ENCODE results near the gene PLAAT5. TPM values are rescaled to one million over a fixed set of nuclear protein-coding genes. Genes with fewer than 3 reads are reported as not detected.

The PLAAT5 gene
- total RNA-seq, 4 donors from 2014 or later, result 6.7 to 15.3 (median 10.1) TPM

- Histone ChIP-seq H3K27ac (no peak overlapping the region), H3K4me3 (no peak overlapping the region), H3K27me3 (no peaks in the 10 kb centered on the region), H3K9me3 (no peaks in the 10 kb centered on the region), H3K4me1 (no peaks in the 10 kb centered on the region), H3K36me3 (no peaks in the 10 kb centered on the region)
- DNase-seq (ENCODE audit: low spot score in 2 of 2), result no peak
- TF ChIP-seq POLR2A (IDR thresholded peaks at IDR 0.05) (no peak), CTCF (IDR thresholded peaks at IDR 0.05) (no peak), EP300 (IDR thresholded peaks at IDR 0.05) (no peak)
- WGBS, 2 donors, result 70% methylated on average over 1 of the region's 2 CpGs; no CpG with 5 or more reads in 1 of the 2 donors
Observed at GRCh38 chr11:63427971-63428508, 62.9 kb downstream of the PLAAT5 start.

GRCh38 chr11:63417174-63417852 lies 73.7 kb downstream of the PLAAT5 start:
- no peak overlapping the region for H3K27ac ChIP-seq
- no peaks in the 10 kb centered on the region for H3K4me1 ChIP-seq
- no peaks in the 10 kb centered on the region for H3K36me3 ChIP-seq
- H3K9me3 ChIP-seq, result no peaks in the 10 kb centered on the region
- H3K27me3 ChIP-seq, result no peaks in the 10 kb centered on the region
- no peak overlapping the region for H3K4me3 ChIP-seq
- WGBS, 2 donors, result 48 to 52% methylated on average over 2 of the region's 2 CpGs
- TF ChIP-seq POLR2A (IDR thresholded peaks at IDR 0.05) (no peak), CTCF (IDR thresholded peaks at IDR 0.05) (no peak), EP300 (IDR thresholded peaks at IDR 0.05) (no peak)
- DNase-seq (ENCODE audit: low spot score in 2 of 2), result no peak

Other genes with a start within 250 kb of the PLAAT5 start
- not detected for gene SLC22A25, start 247.6 kb downstream of the PLAAT5 start, total RNA-seq
- gene SLC22A9, start 121.4 kb downstream of the PLAAT5 start, total RNA-seq, result not detected
- 10 to 100 TPM in 2 of 4 donors, 1 to 10 TPM in 2; 7.3 to 32.7 (median 14.9) TPM for gene LGALS12, start 14.9 kb upstream of the PLAAT5 start, total RNA-seq
- gene PLAAT4, start 45.6 kb upstream of the PLAAT5 start, total RNA-seq, result 10 to 100 TPM in 3 of 4 donors, 1 to 10 TPM in 1; 6.3 to 43.7 (median 23.0) TPM
- under 1 TPM in 1 of 4 donors, not detected in 3; 0.90 TPM for gene PLAAT2, start 72.2 kb upstream of the PLAAT5 start, total RNA-seq
- 100 to 1,000 TPM; 140 to 185 (median 157) TPM for gene PLAAT3, start 123.3 kb upstream of the PLAAT5 start, total RNA-seq
- 100 to 1,000 TPM in 1 of 4 donors, 10 to 100 TPM in 3; 81.4 to 102 (median 92.9) TPM for gene ATL3, start 180.2 kb upstream of the PLAAT5 start, total RNA-seq
- gene RTN3, start 190.3 kb upstream of the PLAAT5 start, total RNA-seq, result 100 to 1,000 TPM in 3 of 4 donors, 10 to 100 TPM in 1; 88.8 to 148 (median 116) TPM

Measured in tibial nerve (tissue), 4 donors.